Measurements from ENCODE around the gene SH3BP4.

Gene SH3BP4

GRCh38 chr2:234981197-234982095, 29.6 kb downstream of the SH3BP4 start:
- no peak for DNase-seq (ENCODE audit: low spot score)

- DNase-seq (ENCODE audit: low spot score), result no peak
Observed at GRCh38 chr2:234982096-234982834, 30.4 kb downstream of the SH3BP4 start.

GRCh38 chr2:234983011-234983726, 31.4 kb downstream of the SH3BP4 start:
- no peak for DNase-seq (ENCODE audit: low spot score)

- DNase-seq (ENCODE audit: low spot score), result no peak
Observed at GRCh38 chr2:234985608-234986245, 33.9 kb downstream of the SH3BP4 start.

- no peak for DNase-seq (ENCODE audit: low spot score)
Observed at GRCh38 chr2:234986390-234986789, 34.6 kb downstream of the SH3BP4 start.

GRCh38 chr2:234986876-234987720, 35.3 kb downstream of the SH3BP4 start:
- no peak for DNase-seq (ENCODE audit: low spot score)

GRCh38 chr2:234987754-234988153, 35.9 kb downstream of the SH3BP4 start:
- no peak for DNase-seq (ENCODE audit: low spot score)

GRCh38 chr2:234988491-234988890, 36.7 kb downstream of the SH3BP4 start:
- DNase-seq (ENCODE audit: low spot score), result no peak

- DNase-seq (ENCODE audit: low spot score), result no peak
Observed at GRCh38 chr2:234989183-234989701, 37.4 kb downstream of the SH3BP4 start.

- no peak for DNase-seq (ENCODE audit: low spot score)
Observed at GRCh38 chr2:234990300-234990699, 38.5 kb downstream of the SH3BP4 start.

- no peak for DNase-seq (ENCODE audit: low spot score)
Observed at GRCh38 chr2:234991290-234991689, 39.5 kb downstream of the SH3BP4 start.

- no peak for DNase-seq (ENCODE audit: low spot score)
Observed at GRCh38 chr2:234991793-234992192, 40.0 kb downstream of the SH3BP4 start.

GRCh38 chr2:234992196-234992595, 40.4 kb downstream of the SH3BP4 start:
- no peak for DNase-seq (ENCODE audit: low spot score)

GRCh38 chr2:234992624-234993349, 41.0 kb downstream of the SH3BP4 start:
- no peak for DNase-seq (ENCODE audit: low spot score)

- no peak for DNase-seq (ENCODE audit: low spot score)
Observed at GRCh38 chr2:234993541-234993981, 41.7 kb downstream of the SH3BP4 start.

GRCh38 chr2:234994438-234995321, 42.9 kb downstream of the SH3BP4 start:
- no peak for DNase-seq (ENCODE audit: low spot score)

- DNase-seq (ENCODE audit: low spot score), result no peak
Observed at GRCh38 chr2:234995332-234996068, 43.7 kb downstream of the SH3BP4 start.
